ENCODE measurements around the gene RAPGEF2. TPM values are rescaled to one million over a fixed set of nuclear protein-coding genes. Genes with fewer than 3 reads are reported as not detected.

Gene RAPGEF2
- total and polyA plus RNA-seq, 9 donors = 16.9 to 33.6 (median 22.7) TPM

DNA sequence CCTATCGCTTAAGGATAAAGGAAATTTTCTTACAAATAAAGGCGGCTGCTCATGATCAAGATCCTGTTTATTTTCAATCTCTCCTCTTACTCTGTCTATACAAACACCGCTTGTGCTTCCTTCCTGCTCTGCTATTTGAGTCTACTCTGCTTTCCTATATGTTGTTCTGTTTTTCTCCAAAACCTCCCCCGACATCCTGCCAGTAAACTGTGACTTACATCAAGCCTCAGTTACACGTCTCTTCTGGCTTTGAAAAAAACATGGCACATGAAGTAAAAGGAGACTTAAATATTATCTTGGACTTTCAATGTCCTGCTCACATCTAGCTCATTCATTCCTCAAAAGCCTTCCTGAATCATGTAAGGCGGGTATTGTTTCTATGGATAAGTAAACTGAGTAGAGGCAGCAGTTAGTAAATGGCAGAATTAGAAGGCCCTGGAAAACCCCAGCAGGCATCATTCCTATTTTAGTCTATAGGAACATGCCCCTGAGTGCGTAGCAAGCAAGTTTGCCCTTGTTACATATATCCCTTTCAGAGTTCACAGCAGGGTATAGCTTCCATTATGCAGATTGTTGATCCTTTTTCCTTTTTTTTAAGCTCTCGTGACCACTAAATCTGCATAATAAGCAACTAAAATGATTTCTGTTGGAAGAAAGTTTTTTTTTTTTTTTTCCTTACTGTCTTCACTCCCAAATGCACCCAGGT is 280.1 kb downstream of the RAPGEF2 start:
- WGBS (ENCODE audit: insufficient coverage) = 49% methylated on average over 3 of the region's 8 CpGs
- Histone ChIP-seq H3K9me3 (replicated peaks; ENCODE audit: control insufficient read depth, low read depth, low read length) (peaks cover 2% of the 10 kb centered on the region), H3K4me1 (ENCODE audit: control insufficient read depth, insufficient read depth, low read length) (no peaks in the 10 kb centered on the region), H3K4me3 (ENCODE audit: low read length) (no peak overlapping the region), H3K27ac (ENCODE audit: low read length) (peak overlapping the region; percentile 33), H3K36me3 (ENCODE audit: control insufficient read depth, insufficient read depth, low read length) (no peaks in the 10 kb centered on the region), H3K27me3 (ENCODE audit: control insufficient read depth, insufficient read depth, low read length) (no peaks in the 10 kb centered on the region)
- peak; percentile 27 for DNase-seq

DNA sequence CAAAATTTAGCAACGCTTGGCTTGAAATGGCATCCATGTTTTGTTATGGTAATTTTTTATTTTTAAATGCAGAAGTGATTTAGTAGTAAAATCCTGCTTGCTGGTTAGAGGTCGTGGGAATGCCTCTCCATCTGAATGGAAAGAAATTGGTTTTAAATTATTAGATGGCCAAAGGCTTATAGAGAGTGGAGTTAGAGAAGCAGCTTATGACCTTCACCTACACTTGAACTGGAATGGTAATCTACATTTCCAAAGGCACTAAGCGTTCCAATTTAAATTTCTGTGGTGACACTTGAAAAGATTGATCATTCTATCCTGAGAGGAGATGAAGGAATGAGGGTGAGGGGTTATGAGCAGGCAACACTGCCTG is 280.7 kb downstream of the RAPGEF2 start:
- no peaks in the 10 kb centered on the region for H3K4me1 ChIP-seq (ENCODE audit: control insufficient read depth, insufficient read depth, low read length)
- no CpG with 5 or more reads among the region's 3 CpGs for WGBS (ENCODE audit: insufficient coverage)
- no peaks in the 10 kb centered on the region for H3K27me3 ChIP-seq (ENCODE audit: control insufficient read depth, insufficient read depth, low read length)
- H3K27ac ChIP-seq (ENCODE audit: low read length) = no peak overlapping the region
- DNase-seq = no peak
- H3K9me3 ChIP-seq (replicated peaks; ENCODE audit: control insufficient read depth, low read depth, low read length) = peaks cover 2% of the 10 kb centered on the region
- no peak overlapping the region for H3K4me3 ChIP-seq (ENCODE audit: low read length)
- H3K36me3 ChIP-seq (ENCODE audit: control insufficient read depth, insufficient read depth, low read length) = no peaks in the 10 kb centered on the region

DNA sequence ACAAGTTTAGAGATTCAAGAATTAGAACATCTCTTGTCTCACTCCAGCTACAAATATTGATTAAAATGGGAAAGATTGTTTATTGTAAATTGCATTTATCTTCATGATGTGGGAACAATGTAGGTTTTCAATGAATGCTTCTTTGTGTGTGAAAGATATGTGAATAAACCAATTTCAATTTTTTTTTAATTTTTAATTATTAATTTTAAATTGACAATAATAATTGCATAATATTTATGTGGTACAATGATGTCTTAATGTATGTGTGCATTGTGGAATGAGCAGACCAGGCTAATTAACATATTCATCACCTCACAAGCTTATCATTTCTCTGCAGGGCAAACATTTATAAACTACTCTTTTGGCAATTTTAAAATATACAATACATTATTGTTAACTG is 281.1 kb downstream of the RAPGEF2 start:
- H3K27me3 ChIP-seq (ENCODE audit: control insufficient read depth, insufficient read depth, low read length) = no peaks in the 10 kb centered on the region
- no peak for DNase-seq
- no peak overlapping the region for H3K27ac ChIP-seq (ENCODE audit: low read length)
- H3K4me1 ChIP-seq (ENCODE audit: control insufficient read depth, insufficient read depth, low read length) = no peaks in the 10 kb centered on the region
- peaks cover 2% of the 10 kb centered on the region for H3K9me3 ChIP-seq (replicated peaks; ENCODE audit: control insufficient read depth, low read depth, low read length)
- H3K36me3 ChIP-seq (ENCODE audit: control insufficient read depth, insufficient read depth, low read length) = no peaks in the 10 kb centered on the region
- no peak overlapping the region for H3K4me3 ChIP-seq (ENCODE audit: low read length)

DNA sequence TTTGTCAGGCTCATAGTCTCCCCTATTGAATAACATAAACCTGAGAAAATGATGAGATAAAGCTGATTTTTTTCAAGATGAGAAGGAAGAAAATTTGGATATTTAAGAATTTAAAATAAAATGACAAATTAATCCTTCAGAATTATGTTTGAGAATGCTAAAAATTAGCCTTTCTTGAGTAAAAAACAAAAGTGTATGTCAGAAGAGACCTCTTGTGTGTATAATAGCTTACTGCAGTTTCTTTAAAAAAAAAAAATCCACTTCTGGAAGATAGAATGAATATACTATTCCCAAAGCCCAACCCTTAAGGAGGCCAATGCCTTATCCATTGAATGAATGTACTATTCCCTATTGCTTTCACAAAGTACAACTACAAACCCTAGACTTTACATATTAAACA is 281.8 kb downstream of the RAPGEF2 start:
- DNase-seq = peak; percentile 19
- H3K9me3 ChIP-seq (replicated peaks; ENCODE audit: control insufficient read depth, low read depth, low read length) = peaks cover 2% of the 10 kb centered on the region
- no peaks in the 10 kb centered on the region for H3K27me3 ChIP-seq (ENCODE audit: control insufficient read depth, insufficient read depth, low read length)
- H3K36me3 ChIP-seq (ENCODE audit: control insufficient read depth, insufficient read depth, low read length) = no peaks in the 10 kb centered on the region
- H3K27ac ChIP-seq (ENCODE audit: low read length) = no peak overlapping the region
- H3K4me3 ChIP-seq (ENCODE audit: low read length) = no peak overlapping the region
- H3K4me1 ChIP-seq (ENCODE audit: control insufficient read depth, insufficient read depth, low read length) = no peaks in the 10 kb centered on the region

DNA sequence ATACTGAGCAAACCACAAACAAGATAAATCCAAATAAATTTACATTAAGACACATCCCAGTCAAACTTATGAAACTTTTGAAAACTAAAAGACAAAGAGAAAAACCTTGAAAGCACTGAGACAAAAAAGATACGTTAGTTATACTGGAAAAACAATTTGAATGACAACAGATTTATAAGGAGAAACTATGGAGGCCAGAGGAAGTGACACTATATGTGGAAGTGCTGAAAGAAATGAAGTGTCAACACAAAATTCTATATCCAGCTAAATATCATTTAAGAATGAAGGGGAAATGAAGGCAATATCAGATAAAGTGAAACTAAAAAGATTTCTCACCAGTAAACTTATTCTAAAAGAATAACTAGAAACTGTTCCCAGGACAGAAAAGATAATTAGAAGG is 283.7 kb downstream of the RAPGEF2 start:
- DNase-seq = no peak
- no peak overlapping the region for H3K27ac ChIP-seq (ENCODE audit: low read length)
- no peaks in the 10 kb centered on the region for H3K4me1 ChIP-seq (ENCODE audit: control insufficient read depth, insufficient read depth, low read length)
- no peaks in the 10 kb centered on the region for H3K36me3 ChIP-seq (ENCODE audit: control insufficient read depth, insufficient read depth, low read length)
- H3K27me3 ChIP-seq (ENCODE audit: control insufficient read depth, insufficient read depth, low read length) = no peaks in the 10 kb centered on the region
- H3K4me3 ChIP-seq (ENCODE audit: low read length) = no peak overlapping the region
- H3K9me3 ChIP-seq (replicated peaks; ENCODE audit: control insufficient read depth, low read depth, low read length) = peaks cover 2% of the 10 kb centered on the region
- WGBS (ENCODE audit: insufficient coverage) = no CpG with 5 or more reads among the region's 1 CpG

DNA sequence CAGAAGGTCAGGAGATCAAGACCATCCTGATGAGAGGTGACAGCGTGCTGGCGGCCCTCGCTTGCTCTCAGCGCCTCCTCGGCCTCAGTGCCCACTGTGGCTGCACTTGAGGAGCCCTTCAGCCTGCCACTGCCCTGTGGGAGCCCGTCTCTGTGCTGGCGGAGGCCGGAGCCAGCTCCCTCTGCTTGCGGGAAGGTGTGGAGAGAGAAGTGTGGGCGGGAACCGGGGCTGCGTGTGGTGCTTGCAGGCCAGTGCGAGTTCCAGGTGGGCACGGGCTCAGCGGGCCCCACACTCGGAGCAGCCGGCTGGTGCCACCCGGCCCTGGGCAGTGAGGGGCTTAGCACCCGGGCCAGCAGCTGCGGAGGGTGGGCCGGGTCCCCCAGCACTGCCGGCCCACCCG is 286.9 kb downstream of the RAPGEF2 start:
- H3K4me3 ChIP-seq (ENCODE audit: low read length) = no peak overlapping the region
- DNase-seq = no peak
- no peaks in the 10 kb centered on the region for H3K27me3 ChIP-seq (ENCODE audit: control insufficient read depth, insufficient read depth, low read length)
- H3K27ac ChIP-seq (ENCODE audit: low read length) = no peak overlapping the region
- H3K4me1 ChIP-seq (ENCODE audit: control insufficient read depth, insufficient read depth, low read length) = no peaks in the 10 kb centered on the region
- WGBS (ENCODE audit: insufficient coverage) = 89% methylated on average over 15 of the region's 23 CpGs
- peaks cover 2% of the 10 kb centered on the region for H3K9me3 ChIP-seq (replicated peaks; ENCODE audit: control insufficient read depth, low read depth, low read length)
- no peaks in the 10 kb centered on the region for H3K36me3 ChIP-seq (ENCODE audit: control insufficient read depth, insufficient read depth, low read length)

DNA sequence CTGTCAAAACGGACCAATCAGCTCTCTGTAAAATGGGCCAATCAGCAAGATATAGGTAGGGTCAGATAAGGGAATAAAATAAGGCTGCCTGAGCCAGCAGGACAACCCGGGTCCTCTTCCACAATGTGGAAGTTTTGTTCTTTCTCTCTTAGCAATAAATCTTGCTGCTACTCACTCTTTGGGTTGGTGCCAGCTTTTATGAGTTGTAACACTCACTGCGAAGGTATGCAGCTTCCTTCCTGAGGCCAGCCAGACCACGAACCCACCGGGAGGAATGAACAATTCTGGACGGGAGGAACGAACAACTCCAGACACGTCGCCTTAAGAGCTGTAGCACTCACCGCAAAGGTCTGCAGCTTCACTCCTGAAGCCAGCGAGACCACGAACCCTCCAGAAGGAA is 287.8 kb downstream of the RAPGEF2 start:
- Histone ChIP-seq H3K4me1 (ENCODE audit: control insufficient read depth, insufficient read depth, low read length) (no peaks in the 10 kb centered on the region), H3K4me3 (ENCODE audit: low read length) (no peak overlapping the region), H3K27me3 (ENCODE audit: control insufficient read depth, insufficient read depth, low read length) (no peaks in the 10 kb centered on the region), H3K36me3 (ENCODE audit: control insufficient read depth, insufficient read depth, low read length) (no peaks in the 10 kb centered on the region), H3K9me3 (replicated peaks; ENCODE audit: control insufficient read depth, low read depth, low read length) (peaks cover 2% of the 10 kb centered on the region), H3K27ac (ENCODE audit: low read length) (no peak overlapping the region)
- peak; percentile 22 for DNase-seq
- WGBS (ENCODE audit: insufficient coverage) = 26% methylated on average over 11 of the region's 12 CpGs

DNA sequence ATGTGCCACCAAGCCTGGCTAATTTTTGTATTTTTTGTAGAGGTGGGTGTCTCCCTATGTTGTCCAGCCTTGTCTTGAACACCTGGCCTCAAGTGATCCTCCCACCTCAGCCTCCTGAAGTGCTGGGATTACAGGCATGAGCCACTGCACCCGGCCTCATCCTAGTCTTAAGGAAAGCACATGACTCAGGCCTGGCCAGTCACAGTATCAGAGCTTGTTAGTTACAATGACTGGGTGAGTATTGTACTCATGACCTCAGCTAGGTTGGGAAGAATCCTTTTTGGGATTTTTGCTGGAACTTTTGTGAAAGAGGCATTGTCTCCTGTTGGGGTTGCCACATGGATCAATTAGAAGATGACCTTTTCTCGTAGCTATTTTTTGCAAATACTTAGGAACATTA is 292.8 kb downstream of the RAPGEF2 start:
- Histone ChIP-seq H3K4me1 (ENCODE audit: control insufficient read depth, insufficient read depth, low read length) (peaks cover 8% of the 10 kb centered on the region), H3K9me3 (replicated peaks; ENCODE audit: control insufficient read depth, low read depth, low read length) (no peaks in the 10 kb centered on the region), H3K27ac (ENCODE audit: low read length) (no peak overlapping the region), H3K4me3 (ENCODE audit: low read length) (no peak overlapping the region), H3K27me3 (ENCODE audit: control insufficient read depth, insufficient read depth, low read length) (no peaks in the 10 kb centered on the region), H3K36me3 (ENCODE audit: control insufficient read depth, insufficient read depth, low read length) (no peaks in the 10 kb centered on the region)
- 100% methylated on average over 1 of the region's 2 CpGs for WGBS (ENCODE audit: insufficient coverage)
- DNase-seq = no peak

DNA sequence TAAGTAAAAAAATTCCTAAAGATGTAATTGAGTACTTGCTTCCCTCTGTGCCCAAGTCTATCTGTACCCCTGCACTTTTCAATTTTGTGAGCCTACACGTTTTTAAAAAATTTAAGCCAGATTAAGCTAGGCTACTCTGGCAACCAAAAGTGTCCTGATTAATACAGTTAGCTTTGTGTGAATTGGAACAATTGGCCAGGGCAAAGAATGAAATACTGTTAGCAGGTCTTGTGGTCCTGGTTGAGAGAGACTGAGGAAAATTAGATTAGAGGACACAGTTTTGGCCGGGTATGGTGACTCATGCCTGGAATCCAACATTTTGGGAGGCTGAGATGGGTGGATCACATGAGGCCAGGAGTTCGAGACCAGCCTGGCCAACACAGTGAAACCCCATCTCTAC is 293.3 kb downstream of the RAPGEF2 start:
- WGBS (ENCODE audit: insufficient coverage) = no CpG with 5 or more reads among the region's 3 CpGs
- Histone ChIP-seq H3K4me1 (ENCODE audit: control insufficient read depth, insufficient read depth, low read length) (peaks cover 12% of the 10 kb centered on the region), H3K27ac (ENCODE audit: low read length) (no peak overlapping the region), H3K9me3 (replicated peaks; ENCODE audit: control insufficient read depth, low read depth, low read length) (no peaks in the 10 kb centered on the region), H3K4me3 (ENCODE audit: low read length) (no peak overlapping the region), H3K36me3 (ENCODE audit: control insufficient read depth, insufficient read depth, low read length) (no peaks in the 10 kb centered on the region), H3K27me3 (ENCODE audit: control insufficient read depth, insufficient read depth, low read length) (no peaks in the 10 kb centered on the region)
- DNase-seq = no peak

DNA sequence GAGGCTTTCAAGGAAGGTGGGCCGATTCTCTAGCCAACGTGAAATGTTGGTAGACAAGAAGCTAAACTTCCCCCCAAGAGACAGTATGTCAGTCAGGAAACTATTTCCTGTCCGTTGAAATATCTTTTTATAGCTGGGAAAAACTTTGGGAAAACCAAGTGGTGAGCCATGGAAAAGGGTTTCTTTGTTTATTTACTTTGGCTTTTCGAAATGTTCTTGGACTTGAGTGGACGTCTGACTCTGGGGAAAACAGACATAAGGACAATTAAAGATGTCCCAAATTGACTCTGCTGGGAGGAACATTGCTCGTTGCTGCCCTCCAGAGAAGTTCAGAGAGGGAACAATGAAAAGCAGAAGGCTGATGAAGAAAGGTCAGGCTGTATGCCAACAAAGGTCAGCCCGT is 295.4 kb downstream of the RAPGEF2 start:
- peak overlapping the region; percentile 57 for H3K27ac ChIP-seq (ENCODE audit: low read length)
- no peak overlapping the region for H3K4me3 ChIP-seq (ENCODE audit: low read length)
- H3K36me3 ChIP-seq (ENCODE audit: control insufficient read depth, insufficient read depth, low read length) = no peaks in the 10 kb centered on the region
- peaks cover 22% of the 10 kb centered on the region for H3K4me1 ChIP-seq (ENCODE audit: control insufficient read depth, insufficient read depth, low read length)
- no peaks in the 10 kb centered on the region for H3K9me3 ChIP-seq (replicated peaks; ENCODE audit: control insufficient read depth, low read depth, low read length)
- WGBS (ENCODE audit: insufficient coverage) = 34% methylated on average over 3 of the region's 7 CpGs
- DNase-seq = peak; percentile 74
- H3K27me3 ChIP-seq (ENCODE audit: control insufficient read depth, insufficient read depth, low read length) = no peaks in the 10 kb centered on the region
